ENCODE measurements around the gene MAN1A2. TPM values are rescaled to one million over a fixed set of nuclear protein-coding genes. Genes with fewer than 3 reads are reported as not detected.
A peak's percentile ranks its signal among the peaks of the same experiment; 100 is the strongest.

MAN1A2 gene
- total RNA-seq, 4 donors from 2014 or later, result 55.0 to 84.2 (median 79.8) TPM

DNA sequence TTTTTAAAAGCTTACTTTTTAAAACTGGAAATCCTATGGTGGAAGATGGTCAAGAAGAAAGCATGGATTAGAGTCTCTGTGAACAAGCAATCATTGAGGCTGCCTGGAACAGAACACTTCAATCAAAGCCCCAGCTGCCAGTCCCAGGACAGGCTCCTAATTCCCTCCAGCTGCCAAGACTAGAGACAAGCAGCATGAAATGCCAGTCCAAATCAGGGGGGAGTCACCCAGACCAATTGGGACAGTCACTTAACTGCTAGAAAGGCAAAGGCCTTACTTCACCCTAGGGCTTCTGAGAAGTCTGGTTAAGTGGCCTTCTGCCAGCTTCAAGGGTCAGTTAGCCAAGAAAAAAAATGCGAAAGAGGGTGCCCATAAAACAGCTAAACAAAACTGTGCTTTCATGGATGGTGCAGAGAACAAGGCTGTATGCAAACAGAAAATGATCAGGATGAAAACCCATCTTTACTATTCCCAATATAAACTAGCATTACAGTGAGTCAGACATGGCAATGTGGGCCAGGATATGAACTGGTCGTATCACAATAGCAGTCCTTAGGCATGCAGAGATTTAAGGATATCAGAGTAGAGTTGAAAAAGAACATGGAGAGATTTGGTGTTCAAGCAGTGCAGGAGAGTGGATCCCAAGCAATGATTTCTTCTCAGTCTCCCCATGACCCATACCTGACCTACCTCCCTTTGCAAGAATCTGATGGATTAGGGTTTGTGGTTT lies 31.0 kb upstream of the MAN1A2 start:
- Histone ChIP-seq H3K4me1 (peaks cover 0 to 3% of the 10 kb centered on the region in 2 donors), H3K36me3 (no peaks in the 10 kb centered on the region), H3K4me3 (replicated peaks in 1 of 3) (no peak overlapping the region), H3K27me3 (no peaks in the 10 kb centered on the region), H3K27ac (no peak overlapping the region), H3K9me3 (no peaks in the 10 kb centered on the region)
- intact Hi-C loops (cut with DNase I), result no loop called here
- WGBS, 2 donors, result 34 to 38% methylated on average over 2 of the region's 2 CpGs
- TF ChIP-seq, protein P1, sequence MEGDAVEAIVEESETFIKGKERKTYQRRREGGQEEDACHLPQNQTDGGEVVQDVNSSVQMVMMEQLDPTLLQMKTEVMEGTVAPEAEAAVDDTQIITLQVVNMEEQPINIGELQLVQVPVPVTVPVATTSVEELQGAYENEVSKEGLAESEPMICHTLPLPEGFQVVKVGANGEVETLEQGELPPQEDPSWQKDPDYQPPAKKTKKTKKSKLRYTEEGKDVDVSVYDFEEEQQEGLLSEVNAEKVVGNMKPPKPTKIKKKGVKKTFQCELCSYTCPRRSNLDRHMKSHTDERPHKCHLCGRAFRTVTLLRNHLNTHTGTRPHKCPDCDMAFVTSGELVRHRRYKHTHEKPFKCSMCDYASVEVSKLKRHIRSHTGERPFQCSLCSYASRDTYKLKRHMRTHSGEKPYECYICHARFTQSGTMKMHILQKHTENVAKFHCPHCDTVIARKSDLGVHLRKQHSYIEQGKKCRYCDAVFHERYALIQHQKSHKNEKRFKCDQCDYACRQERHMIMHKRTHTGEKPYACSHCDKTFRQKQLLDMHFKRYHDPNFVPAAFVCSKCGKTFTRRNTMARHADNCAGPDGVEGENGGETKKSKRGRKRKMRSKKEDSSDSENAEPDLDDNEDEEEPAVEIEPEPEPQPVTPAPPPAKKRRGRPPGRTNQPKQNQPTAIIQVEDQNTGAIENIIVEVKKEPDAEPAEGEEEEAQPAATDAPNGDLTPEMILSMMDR (IDR thresholded peaks at IDR 0.05), result no peak
- TF ChIP-seq POLR2A (IDR thresholded peaks at IDR 0.05), result no peak
- DNase-seq, result peak; percentile 24 to 45

DNA sequence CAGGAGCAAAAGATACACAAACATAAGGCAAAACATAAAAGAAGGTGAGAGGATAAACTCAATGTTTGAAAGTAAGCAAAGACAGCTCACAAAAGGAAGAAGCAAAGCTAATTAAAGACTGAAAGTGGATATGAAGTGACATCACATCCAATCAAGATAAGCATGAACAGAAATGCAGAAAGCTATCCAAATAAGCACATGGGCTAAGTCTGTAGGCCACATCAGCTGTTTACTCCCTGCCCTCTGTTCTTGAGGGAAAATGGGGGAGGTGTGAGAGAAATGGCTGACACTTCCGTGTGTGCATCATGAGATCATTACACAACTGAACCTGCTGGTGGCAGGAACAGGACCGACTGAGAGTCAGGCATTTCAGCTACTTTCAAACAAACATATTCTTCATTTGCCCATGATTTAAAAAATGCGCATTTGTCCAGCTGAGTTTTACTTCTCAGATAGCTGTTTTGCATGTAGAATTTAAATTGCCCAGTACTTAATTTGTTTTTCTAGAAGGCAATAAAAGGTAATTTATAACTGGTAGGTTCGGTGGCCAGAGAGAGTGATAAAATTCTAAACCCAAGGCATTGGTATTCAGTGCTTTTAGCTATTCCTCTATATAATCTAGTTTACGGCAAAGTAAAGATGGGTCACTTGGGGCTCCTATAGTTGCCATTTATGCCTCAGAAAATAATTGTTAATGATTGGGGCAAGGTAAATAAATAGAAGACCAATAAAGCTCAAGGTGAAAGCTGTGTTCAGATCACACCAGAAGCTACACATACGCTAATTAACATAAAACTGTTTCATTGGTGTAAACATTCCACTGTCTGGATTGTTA lies 27.2 kb upstream of the MAN1A2 start:
- 68 to 71% methylated on average over 6 of the region's 6 CpGs for WGBS, 2 donors
- no peak overlapping the region for H3K4me3 ChIP-seq (replicated peaks in 1 of 3)
- TF ChIP-seq, protein P1 (IDR thresholded peaks at IDR 0.05), result no peak
- TF ChIP-seq POLR2A (IDR thresholded peaks at IDR 0.05), result no peak
- H3K9me3 ChIP-seq, result no peaks in the 10 kb centered on the region
- H3K27ac ChIP-seq, result no peak overlapping the region
- intact Hi-C loops (cut with DNase I), result no loop called here
- H3K36me3 ChIP-seq, result no peaks in the 10 kb centered on the region
- peaks cover 0 to 3% of the 10 kb centered on the region in 2 donors for H3K4me1 ChIP-seq
- DNase-seq, result peak in 1 of 2 donors; percentile 9
- H3K27me3 ChIP-seq, result no peaks in the 10 kb centered on the region

DNA sequence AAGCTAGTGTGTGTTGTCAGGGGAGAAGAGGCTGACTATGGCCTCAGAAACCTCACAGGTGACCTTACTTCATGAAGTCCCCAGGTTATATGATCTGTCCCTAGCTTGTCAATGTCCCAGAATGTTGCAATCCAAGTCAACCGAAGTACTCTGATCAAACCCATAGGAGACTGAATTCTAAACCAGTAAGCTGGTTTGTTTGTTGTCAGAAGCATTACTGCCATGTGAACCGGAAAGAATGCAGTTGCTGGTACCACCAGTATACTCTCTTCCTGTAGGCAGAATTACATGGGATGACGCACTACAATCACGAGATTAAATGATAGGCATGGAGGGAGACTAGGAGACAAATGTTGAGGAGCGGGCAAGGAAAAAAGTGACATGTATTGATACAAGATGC lies 26.1 kb upstream of the MAN1A2 start:
- H3K27me3 ChIP-seq, result no peaks in the 10 kb centered on the region
- no peaks in the 10 kb centered on the region for H3K36me3 ChIP-seq
- TF ChIP-seq, protein P1 (IDR thresholded peaks at IDR 0.05), result no peak
- TF ChIP-seq POLR2A (IDR thresholded peaks at IDR 0.05), result no peak
- H3K9me3 ChIP-seq, result no peaks in the 10 kb centered on the region
- H3K4me3 ChIP-seq (replicated peaks in 1 of 3), result no peak overlapping the region
- peaks cover 0 to 2% of the 10 kb centered on the region in 2 donors for H3K4me1 ChIP-seq
- 85 to 88% methylated on average over 5 of the region's 5 CpGs for WGBS, 2 donors
- DNase-seq, result no peak
- H3K27ac ChIP-seq, result no peak overlapping the region
- intact Hi-C loops (cut with DNase I), result no loop called here

DNA sequence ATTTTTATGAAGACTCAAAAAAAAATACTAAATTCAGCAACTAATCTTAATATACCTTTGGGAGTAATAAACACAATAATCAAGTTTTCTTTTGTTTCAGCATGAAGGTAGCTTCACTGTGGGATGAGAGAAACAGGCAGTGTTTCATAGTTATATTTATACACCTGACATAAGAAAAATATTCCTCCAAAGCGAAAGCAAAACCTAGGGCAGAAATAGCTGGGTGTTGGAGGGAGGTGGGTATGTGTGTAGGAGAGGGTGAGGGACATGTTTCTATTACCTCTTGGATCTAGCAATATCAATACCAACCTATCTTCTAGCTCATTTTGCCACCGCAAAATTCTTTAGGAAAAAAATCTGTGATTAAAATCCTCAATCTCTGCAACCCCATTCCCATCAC lies 24.9 kb upstream of the MAN1A2 start:
- no peaks in the 10 kb centered on the region for H3K27me3 ChIP-seq
- TF ChIP-seq, protein P1 (IDR thresholded peaks at IDR 0.05), result no peak
- TF ChIP-seq POLR2A (IDR thresholded peaks at IDR 0.05), result no peak
- no peak for DNase-seq
- no peak overlapping the region for H3K4me3 ChIP-seq (replicated peaks in 1 of 3)
- no peaks in the 10 kb centered on the region for H3K4me1 ChIP-seq
- H3K9me3 ChIP-seq, result no peaks in the 10 kb centered on the region
- H3K27ac ChIP-seq, result no peak overlapping the region
- intact Hi-C loops (cut with DNase I), result no loop called here
- WGBS, 2 donors, result 94% methylated on average over 2 of the region's 2 CpGs
- no peaks in the 10 kb centered on the region for H3K36me3 ChIP-seq
